ENCODE results near the gene INTS11. TPM values are rescaled to one million over a fixed set of nuclear protein-coding genes. Genes with fewer than 3 reads are reported as not detected.

The INTS11 gene
- total and polyA plus RNA-seq, 3 experiments from 2014 or later, result 70.5 to 118 (median 117) TPM

GRCh38 chr1:1325288-1326074 is 1.0 kb upstream of the INTS11 start:
- H3K9me3 ChIP-seq (ENCODE audit: low read length), result no peaks in the 10 kb centered on the region
- H3K4me3 ChIP-seq (ENCODE audit: low read length), result peak overlapping the region; percentile 69
- no peaks in the 10 kb centered on the region for H3K36me3 ChIP-seq (ENCODE audit: insufficient read depth, low read length)
- Mint-ChIP-seq H3K27ac (peak overlapping the region in 7 of 8 donors; percentile 11 to 87 (median 58)), H3K4me1 (peaks cover 21 to 47% (median 33%) of the 10 kb centered on the region in 3 donors), H3K27me3 (no peaks in the 10 kb centered on the region), H3K4me3 (peak overlapping the region; percentile 66 to 92 (median 78)), H3K36me3 (peaks cover 0 to 22% (median 0%) of the 10 kb centered on the region in 3 donors), H3K9me3 (no peaks in the 10 kb centered on the region)
- ChIA-PET CTCF (interaction anchor here (1.0 kb wide), 2 partner anchors 16 to 203 kb away, joined by 3 to 4 read pairs; no protein-coding TSS in a partner anchor), POLR2A (interaction anchor here (0.7 kb wide), 1 partner anchor 85 kb away, joined by 4 read pairs; no protein-coding TSS in a partner anchor)
- peak in 1 of 5 donors; percentile 50 for DNase-seq
- H3K4me1 ChIP-seq (ENCODE audit: insufficient read depth, low read length), result peaks cover 32% of the 10 kb centered on the region
- peak overlapping the region; percentile 79 for H3K27ac ChIP-seq (ENCODE audit: low read depth, low read length)
- H3K27me3 ChIP-seq (ENCODE audit: insufficient read depth, low read length, poor library complexity, severe bottlenecking), result no peaks in the 10 kb centered on the region

GRCh38 chr1:1324084-1324523 is 356 bp downstream of the INTS11 start:
- Histone ChIP-seq H3K4me1 (ENCODE audit: insufficient read depth, low read length) (peaks cover 32% of the 10 kb centered on the region), H3K27ac (ENCODE audit: low read depth, low read length) (peak overlapping the region; percentile 79), H3K9me3 (ENCODE audit: low read length) (no peaks in the 10 kb centered on the region), H3K36me3 (ENCODE audit: insufficient read depth, low read length) (peaks cover 5% of the 10 kb centered on the region), H3K4me3 (ENCODE audit: low read length) (peak overlapping the region; percentile 49), H3K27me3 (ENCODE audit: insufficient read depth, low read length, poor library complexity, severe bottlenecking) (no peaks in the 10 kb centered on the region)
- peak overlapping the region in 2 of 8 donors; percentile 87 to 89 for H3K27ac Mint-ChIP-seq
- no peaks in the 10 kb centered on the region for H3K27me3 Mint-ChIP-seq
- H3K4me3 Mint-ChIP-seq, result peak overlapping the region; percentile 48 to 94 (median 87)
- peaks cover 27 to 57% (median 37%) of the 10 kb centered on the region in 3 donors for H3K4me1 Mint-ChIP-seq
- no peak for DNase-seq
- ChIA-PET CTCF (no interaction called here), POLR2A (no interaction called here)
- H3K9me3 Mint-ChIP-seq, result no peaks in the 10 kb centered on the region
- peaks cover 0 to 35% (median 2%) of the 10 kb centered on the region in 3 donors for H3K36me3 Mint-ChIP-seq

- Histone ChIP-seq H3K4me3 (ENCODE audit: low read length) (no peak overlapping the region), H3K27ac (ENCODE audit: low read depth, low read length) (no peak overlapping the region), H3K36me3 (ENCODE audit: insufficient read depth, low read length) (peaks cover 7% of the 10 kb centered on the region), H3K27me3 (ENCODE audit: insufficient read depth, low read length, poor library complexity, severe bottlenecking) (no peaks in the 10 kb centered on the region), H3K9me3 (ENCODE audit: low read length) (no peaks in the 10 kb centered on the region), H3K4me1 (ENCODE audit: insufficient read depth, low read length) (peaks cover 32% of the 10 kb centered on the region)
- Mint-ChIP-seq H3K9me3 (no peaks in the 10 kb centered on the region), H3K27me3 (no peaks in the 10 kb centered on the region), H3K27ac (peak overlapping the region in 5 of 8 donors; percentile 88 to 96 (median 89)), H3K4me1 (peaks cover 27 to 58% (median 37%) of the 10 kb centered on the region in 3 donors), H3K4me3 (peak overlapping the region; percentile 84 to 97 (median 89)), H3K36me3 (peaks cover 0 to 42% (median 2%) of the 10 kb centered on the region in 3 donors)
- ChIA-PET POLR2A (no interaction called here), CTCF (no interaction called here)
- DNase-seq, result no peak
These were observed 1.5 kb downstream of the INTS11 start for GRCh38 chr1:1322952-1323351.

- no peak for DNase-seq
- H3K27ac Mint-ChIP-seq, result peak overlapping the region in 6 of 8 donors; percentile 40 to 92 (median 74)
- ChIA-PET POLR2A (no interaction called here), CTCF (no interaction called here)
- Histone ChIP-seq H3K27me3 (ENCODE audit: insufficient read depth, low read length, poor library complexity, severe bottlenecking) (no peaks in the 10 kb centered on the region), H3K4me3 (ENCODE audit: low read length) (no peak overlapping the region), H3K9me3 (ENCODE audit: low read length) (no peaks in the 10 kb centered on the region), H3K36me3 (ENCODE audit: insufficient read depth, low read length) (peaks cover 7% of the 10 kb centered on the region), H3K4me1 (ENCODE audit: insufficient read depth, low read length) (peaks cover 32% of the 10 kb centered on the region), H3K27ac (ENCODE audit: low read depth, low read length) (no peak overlapping the region)
- peaks cover 27 to 58% (median 38%) of the 10 kb centered on the region in 3 donors for H3K4me1 Mint-ChIP-seq
- H3K4me3 Mint-ChIP-seq, result peak overlapping the region; percentile 74 to 88 (median 77)
- H3K9me3 Mint-ChIP-seq, result no peaks in the 10 kb centered on the region
- H3K36me3 Mint-ChIP-seq, result peaks cover 0 to 42% (median 2%) of the 10 kb centered on the region in 3 donors
- H3K27me3 Mint-ChIP-seq, result no peaks in the 10 kb centered on the region
These were observed 2.0 kb downstream of the INTS11 start for GRCh38 chr1:1322418-1322817.

- POLR2A ChIA-PET, result no interaction called here
- H3K27me3 Mint-ChIP-seq, result no peaks in the 10 kb centered on the region
- peak overlapping the region in 1 of 7 donors; percentile 47 for H3K4me3 Mint-ChIP-seq
- no peaks in the 10 kb centered on the region for H3K9me3 Mint-ChIP-seq
- Histone ChIP-seq H3K27ac (ENCODE audit: low read depth, low read length) (no peak overlapping the region), H3K4me1 (ENCODE audit: insufficient read depth, low read length) (peaks cover 30% of the 10 kb centered on the region), H3K9me3 (ENCODE audit: low read length) (no peaks in the 10 kb centered on the region), H3K36me3 (ENCODE audit: insufficient read depth, low read length) (peaks cover 7% of the 10 kb centered on the region), H3K27me3 (ENCODE audit: insufficient read depth, low read length, poor library complexity, severe bottlenecking) (no peaks in the 10 kb centered on the region), H3K4me3 (ENCODE audit: low read length) (no peak overlapping the region)
- H3K27ac Mint-ChIP-seq, result peak overlapping the region in 3 of 8 donors; percentile 66 to 83 (median 79)
- CTCF ChIA-PET, result no interaction called here
- peaks cover 0 to 41% (median 2%) of the 10 kb centered on the region in 3 donors for H3K36me3 Mint-ChIP-seq
- DNase-seq, result no peak
- peaks cover 29 to 53% (median 37%) of the 10 kb centered on the region in 3 donors for H3K4me1 Mint-ChIP-seq
These were observed 3.0 kb downstream of the INTS11 start for GRCh38 chr1:1321477-1321876.

- POLR2A ChIA-PET, result interaction anchor here (1.4 kb wide), 1 partner anchor 12 kb away, joined by 4 read pairs; no protein-coding TSS in a partner anchor
- peak overlapping the region in 1 of 8 donors; percentile 66 for H3K27ac Mint-ChIP-seq
- peaks cover 7% of the 10 kb centered on the region for H3K36me3 ChIP-seq (ENCODE audit: insufficient read depth, low read length)
- no peaks in the 10 kb centered on the region for H3K27me3 ChIP-seq (ENCODE audit: insufficient read depth, low read length, poor library complexity, severe bottlenecking)
- no peaks in the 10 kb centered on the region for H3K27me3 Mint-ChIP-seq
- CTCF ChIA-PET, result no interaction called here
- no peak overlapping the region for H3K27ac ChIP-seq (ENCODE audit: low read depth, low read length)
- peak overlapping the region in 4 of 7 donors; percentile 25 to 70 (median 36) for H3K4me3 Mint-ChIP-seq
- H3K4me3 ChIP-seq (ENCODE audit: low read length), result no peak overlapping the region
- H3K9me3 Mint-ChIP-seq, result no peaks in the 10 kb centered on the region
- H3K4me1 ChIP-seq (ENCODE audit: insufficient read depth, low read length), result peaks cover 24% of the 10 kb centered on the region
- no peak for DNase-seq
- no peaks in the 10 kb centered on the region for H3K9me3 ChIP-seq (ENCODE audit: low read length)
- H3K4me1 Mint-ChIP-seq, result peaks cover 24 to 47% (median 31%) of the 10 kb centered on the region in 3 donors
- peaks cover 0 to 41% (median 2%) of the 10 kb centered on the region in 3 donors for H3K36me3 Mint-ChIP-seq
These were observed 3.6 kb downstream of the INTS11 start for GRCh38 chr1:1320666-1321448.

- Histone ChIP-seq H3K4me3 (ENCODE audit: low read length) (no peak overlapping the region), H3K27ac (ENCODE audit: low read depth, low read length) (no peak overlapping the region), H3K36me3 (ENCODE audit: insufficient read depth, low read length) (peaks cover 7% of the 10 kb centered on the region), H3K4me1 (ENCODE audit: insufficient read depth, low read length) (peaks cover 15% of the 10 kb centered on the region), H3K27me3 (ENCODE audit: insufficient read depth, low read length, poor library complexity, severe bottlenecking) (no peaks in the 10 kb centered on the region), H3K9me3 (ENCODE audit: low read length) (no peaks in the 10 kb centered on the region)
- Mint-ChIP-seq H3K36me3 (peaks cover 0 to 51% (median 2%) of the 10 kb centered on the region in 3 donors), H3K4me1 (peaks cover 23 to 39% (median 30%) of the 10 kb centered on the region in 3 donors), H3K27me3 (no peaks in the 10 kb centered on the region), H3K9me3 (no peaks in the 10 kb centered on the region), H3K27ac (peak overlapping the region in 1 of 8 donors; percentile 43), H3K4me3 (peak overlapping the region in 2 of 7 donors; percentile 52 to 63)
- no peak for DNase-seq
- ChIA-PET CTCF (no interaction called here), POLR2A (interaction anchor here (1.4 kb wide), 1 partner anchor 10 kb away, joined by 4 read pairs; no protein-coding TSS in a partner anchor)
These were observed 4.9 kb downstream of the INTS11 start for GRCh38 chr1:1319646-1319941.

Data from CD8-positive, alpha-beta memory T cell (primary cell).